ENCODE results near the gene EFNA2. TPM values are rescaled to one million over a fixed set of nuclear protein-coding genes. Genes with fewer than 3 reads are reported as not detected.

The EFNA2 gene
- total RNA-seq, 6 experiments from 2014 or later, result 4.2 to 10.3 (median 5.6) TPM

GRCh38 chr19:1286487-1287353, 1.0 kb downstream of the EFNA2 start:
- TF ChIP-seq POLR2A (IDR thresholded peaks at IDR 0.05), result no peak
- no peak for TF ChIP-seq CTCF (IDR thresholded peaks at IDR 0.05)
- no peaks in the 10 kb centered on the region for H3K9me3 ChIP-seq
- H3K36me3 ChIP-seq, result no peaks in the 10 kb centered on the region
- intact Hi-C loops (cut with DNase I), result loop anchor here in 1 of 2 donors (10.0 kb wide), 2 partner anchors 108 to 218 kb away; no protein-coding TSS in a partner anchor
- H3K4me1 ChIP-seq, result peaks cover 0 to 37% (median 14%) of the 10 kb centered on the region in 4 donors
- no peaks in the 10 kb centered on the region for H3K27me3 ChIP-seq
- DNase-seq (no peak), ATAC-seq (no peak)
- 46% methylated on average over 8 of the region's 38 CpGs for WGBS (ENCODE audit: insufficient coverage, low coverage, low lambda C conversion rate, missing lambda C conversion rate)
- H3K27ac ChIP-seq, result no peak overlapping the region
- peak overlapping the region; percentile 23 to 46 (median 43) for H3K4me3 ChIP-seq

- H3K4me3 ChIP-seq, result no peak overlapping the region
- DNase-seq, result no peak
Measured at GRCh38 chr19:1287354-1288225, 1.9 kb downstream of the EFNA2 start.

GRCh38 chr19:1288226-1288612, 2.5 kb downstream of the EFNA2 start:
- no peak for ATAC-seq
- Histone ChIP-seq H3K27ac (no peak overlapping the region), H3K27me3 (no peaks in the 10 kb centered on the region), H3K36me3 (no peaks in the 10 kb centered on the region), H3K4me1 (peaks cover 0 to 38% (median 14%) of the 10 kb centered on the region in 4 donors), H3K9me3 (no peaks in the 10 kb centered on the region), H3K4me3 (no peak overlapping the region)
- intact Hi-C loops (cut with DNase I), result loop anchor here in 1 of 2 donors (10.0 kb wide), 2 partner anchors 107 to 217 kb away; no protein-coding TSS in a partner anchor
- no peak for DNase-seq
- no CpG with 5 or more reads among the region's 18 CpGs for WGBS (ENCODE audit: insufficient coverage, low coverage, low lambda C conversion rate, missing lambda C conversion rate)
- TF ChIP-seq POLR2A (IDR thresholded peaks at IDR 0.05), result no peak
- no peak for TF ChIP-seq CTCF (IDR thresholded peaks at IDR 0.05)

More at GRCh38 chr19:1287354-1288225, 1.9 kb downstream of the EFNA2 start:
- H3K9me3 ChIP-seq, result no peaks in the 10 kb centered on the region
- no peaks in the 10 kb centered on the region for H3K36me3 ChIP-seq
- H3K4me1 ChIP-seq, result peaks cover 0 to 44% (median 17%) of the 10 kb centered on the region in 4 donors
- no peaks in the 10 kb centered on the region for H3K27me3 ChIP-seq
- WGBS (ENCODE audit: insufficient coverage, low coverage, low lambda C conversion rate, missing lambda C conversion rate), result 31% methylated on average over 9 of the region's 55 CpGs
- TF ChIP-seq POLR2A (IDR thresholded peaks at IDR 0.05) (no peak), CTCF (IDR thresholded peaks at IDR 0.05) (no peak)
- intact Hi-C loops (cut with DNase I), result loop anchor here in 1 of 2 donors (10.0 kb wide), 2 partner anchors 107 to 217 kb away; no protein-coding TSS in a partner anchor
- no peak for ATAC-seq
- H3K27ac ChIP-seq, result no peak overlapping the region

GRCh38 chr19:1288833-1289685, 3.4 kb downstream of the EFNA2 start:
- intact Hi-C loops (cut with DNase I), result loop anchor here in 1 of 2 donors (10.0 kb wide), 2 partner anchors 106 to 216 kb away; no protein-coding TSS in a partner anchor
- no peaks in the 10 kb centered on the region for H3K9me3 ChIP-seq
- H3K27me3 ChIP-seq, result no peaks in the 10 kb centered on the region
- ATAC-seq (no peak), DNase-seq (no peak)
- no peak overlapping the region for H3K4me3 ChIP-seq
- no peak overlapping the region for H3K27ac ChIP-seq
- no peak for TF ChIP-seq POLR2A (IDR thresholded peaks at IDR 0.05)
- TF ChIP-seq CTCF (IDR thresholded peaks at IDR 0.05), result no peak
- H3K36me3 ChIP-seq, result no peaks in the 10 kb centered on the region
- 82% methylated on average over 12 of the region's 41 CpGs for WGBS (ENCODE audit: insufficient coverage, low coverage, low lambda C conversion rate, missing lambda C conversion rate)
- peaks cover 0 to 30% (median 11%) of the 10 kb centered on the region in 4 donors for H3K4me1 ChIP-seq
